ENCODE data around the gene TRIM39.

The TRIM39 gene

GRCh38 chr6:30317913-30318589, 8.7 kb upstream of the TRIM39 start:
- DNase-seq (ENCODE audit: insufficient read length) (no peak), FAIRE-seq (no peak)
- no peak for TF ChIP-seq POLR2AphosphoS5 (IDR thresholded peaks at IDR 0.05; ENCODE audit: low read depth, low read length)
- no peak for TF ChIP-seq TAF1 (IDR thresholded peaks at IDR 0.05; ENCODE audit: borderline replicate concordance, low read depth, low read length)
- TF ChIP-seq POLR2A (IDR thresholded peaks at IDR 0.05; ENCODE audit: low read depth, low read length): no peak

- TF ChIP-seq TAF1 (IDR thresholded peaks at IDR 0.05; ENCODE audit: borderline replicate concordance, low read depth, low read length) (no peak), POLR2AphosphoS5 (IDR thresholded peaks at IDR 0.05; ENCODE audit: low read depth, low read length) (no peak), POLR2A (IDR thresholded peaks at IDR 0.05; ENCODE audit: low read depth, low read length) (no peak)
Observed at GRCh38 chr6:30319146-30319835, 7.4 kb upstream of the TRIM39 start.

GRCh38 chr6:30321692-30322388, 4.9 kb upstream of the TRIM39 start:
- no peak for FAIRE-seq
- no peak for DNase-seq (ENCODE audit: insufficient read length)
- TF ChIP-seq POLR2A (IDR thresholded peaks at IDR 0.05; ENCODE audit: low read depth, low read length): no peak
- TF ChIP-seq TAF1 (IDR thresholded peaks at IDR 0.05; ENCODE audit: borderline replicate concordance, low read depth, low read length): no peak
- TF ChIP-seq POLR2AphosphoS5 (IDR thresholded peaks at IDR 0.05; ENCODE audit: low read depth, low read length): no peak

More at GRCh38 chr6:30319146-30319835, 7.4 kb upstream of the TRIM39 start:
- FAIRE-seq: no peak
- no peak for DNase-seq (ENCODE audit: insufficient read length)

GRCh38 chr6:30322527-30323501, 3.9 kb upstream of the TRIM39 start:
- no peak for TF ChIP-seq POLR2A (IDR thresholded peaks at IDR 0.05; ENCODE audit: low read depth, low read length)
- no peak for TF ChIP-seq TAF1 (IDR thresholded peaks at IDR 0.05; ENCODE audit: borderline replicate concordance, low read depth, low read length)
- no peak for TF ChIP-seq POLR2AphosphoS5 (IDR thresholded peaks at IDR 0.05; ENCODE audit: low read depth, low read length)
- DNase-seq (ENCODE audit: insufficient read length) (no peak), FAIRE-seq (no peak)

GRCh38 chr6:30323806-30324205, 2.9 kb upstream of the TRIM39 start:
- no peak for DNase-seq (ENCODE audit: insufficient read length)
- no peak for TF ChIP-seq POLR2A (IDR thresholded peaks at IDR 0.05; ENCODE audit: low read depth, low read length)
- no peak for TF ChIP-seq TAF1 (IDR thresholded peaks at IDR 0.05; ENCODE audit: borderline replicate concordance, low read depth, low read length)
- TF ChIP-seq POLR2AphosphoS5 (IDR thresholded peaks at IDR 0.05; ENCODE audit: low read depth, low read length): no peak
- FAIRE-seq: no peak

GRCh38 chr6:30325150-30325872, 1.4 kb upstream of the TRIM39 start:
- TF ChIP-seq TAF1 (IDR thresholded peaks at IDR 0.05; ENCODE audit: borderline replicate concordance, low read depth, low read length): no peak
- no peak for TF ChIP-seq POLR2AphosphoS5 (IDR thresholded peaks at IDR 0.05; ENCODE audit: low read depth, low read length)
- DNase-seq (ENCODE audit: insufficient read length) (peak; percentile 50), FAIRE-seq (no peak)

- no peak for TF ChIP-seq TAF1 (IDR thresholded peaks at IDR 0.05; ENCODE audit: borderline replicate concordance, low read depth, low read length)
- DNase-seq (ENCODE audit: insufficient read length): no peak
- no peak for FAIRE-seq
Observed at GRCh38 chr6:30325873-30326525, 728 bp upstream of the TRIM39 start.

- no peak for DNase-seq (ENCODE audit: insufficient read length)
- TF ChIP-seq TAF1 (IDR thresholded peaks at IDR 0.05; ENCODE audit: borderline replicate concordance, low read depth, low read length) (no peak), POLR2A (IDR thresholded peaks at IDR 0.05; ENCODE audit: low read depth, low read length) (no peak), POLR2AphosphoS5 (IDR thresholded peaks at IDR 0.05; ENCODE audit: low read depth, low read length) (no peak)
- FAIRE-seq: no peak
Observed at GRCh38 chr6:30327232-30327746, 562 bp downstream of the TRIM39 start.

- FAIRE-seq: no peak
- no peak for TF ChIP-seq POLR2A (IDR thresholded peaks at IDR 0.05; ENCODE audit: low read depth, low read length)
- TF ChIP-seq POLR2AphosphoS5 (IDR thresholded peaks at IDR 0.05; ENCODE audit: low read depth, low read length): no peak
- TF ChIP-seq TAF1 (IDR thresholded peaks at IDR 0.05; ENCODE audit: borderline replicate concordance, low read depth, low read length): no peak
- no peak for DNase-seq (ENCODE audit: insufficient read length)
Observed at GRCh38 chr6:30328397-30328796, 1.7 kb downstream of the TRIM39 start.

GRCh38 chr6:30329331-30329730, 2.6 kb downstream of the TRIM39 start:
- DNase-seq (ENCODE audit: insufficient read length) (no peak), FAIRE-seq (no peak)
- TF ChIP-seq POLR2A (IDR thresholded peaks at IDR 0.05; ENCODE audit: low read depth, low read length) (no peak), TAF1 (IDR thresholded peaks at IDR 0.05; ENCODE audit: borderline replicate concordance, low read depth, low read length) (no peak), POLR2AphosphoS5 (IDR thresholded peaks at IDR 0.05; ENCODE audit: low read depth, low read length) (no peak)

Data from GM12892 (cell line).